ENCODE results near the gene CPEB4. TPM values are rescaled to one million over a fixed set of nuclear protein-coding genes. Genes with fewer than 3 reads are reported as not detected.

The CPEB4 gene
- total RNA-seq, 1 donor from 2014 or later: 12.5 TPM

DNA sequence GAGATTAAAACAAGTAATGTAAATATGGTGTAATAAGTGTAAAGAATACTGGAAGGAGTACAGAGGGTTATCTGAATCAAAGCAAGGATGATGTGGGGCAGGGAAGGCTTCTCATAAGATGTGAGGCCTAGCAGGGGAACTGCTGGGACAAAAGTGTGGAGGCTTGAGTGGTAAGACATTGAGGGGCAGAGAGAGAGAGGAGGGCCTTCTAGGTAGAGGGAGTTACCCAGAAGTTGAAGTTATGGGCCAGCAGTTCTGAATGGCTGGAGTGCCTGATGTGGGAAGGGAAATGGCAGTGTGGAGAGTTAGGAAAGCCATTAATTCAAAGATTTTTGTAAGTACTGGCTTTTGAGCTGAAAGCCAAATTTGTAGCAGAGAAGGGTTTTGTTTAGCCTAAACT, 36.8 kb downstream of the CPEB4 start:
- peaks cover 2% of the 10 kb centered on the region for H3K36me3 Mint-ChIP-seq

DNA sequence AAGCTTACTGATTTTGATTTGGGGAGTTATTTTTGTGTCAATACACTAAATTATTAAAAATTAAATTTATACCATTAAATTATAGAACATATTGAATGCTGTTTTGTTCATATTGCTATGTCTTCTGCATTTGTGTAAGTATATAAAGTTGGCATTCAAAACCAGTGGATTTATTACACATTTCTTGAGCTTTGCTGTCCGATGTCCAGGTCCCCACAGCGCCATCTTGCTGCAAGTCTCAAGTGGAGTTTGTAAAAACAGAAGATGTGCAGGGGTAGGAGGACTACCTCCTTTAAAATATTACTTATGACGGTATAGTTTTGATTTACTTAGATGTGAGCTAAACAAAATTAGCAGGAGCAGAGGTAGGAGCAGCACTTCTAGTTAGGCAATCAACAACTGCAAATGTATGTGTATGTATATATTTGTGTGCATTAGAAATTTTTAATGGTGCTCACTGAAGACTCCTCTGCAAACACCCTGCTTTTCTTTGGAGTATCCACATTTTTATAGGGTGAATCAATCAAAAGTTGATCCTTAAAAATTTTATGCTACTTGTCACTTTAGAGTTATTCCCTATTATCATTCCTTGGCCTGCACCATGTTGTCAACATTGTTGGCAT, 37.4 kb downstream of the CPEB4 start:
- Histone ChIP-seq H3K27me3 (no peaks in the 10 kb centered on the region), H3K4me2 (no peak overlapping the region), H3K79me2 (ENCODE audit: low read depth) (no peaks in the 10 kb centered on the region), H4K20me1 (ENCODE audit: low read depth) (no peaks in the 10 kb centered on the region), H3K9ac (no peak overlapping the region), H3K36me3 (no peaks in the 10 kb centered on the region), H2AFZ (replicated peaks) (peak overlapping the region; percentile 29), H3K4me1 (peaks cover 32% of the 10 kb centered on the region), H3K27ac (no peak overlapping the region), H3K4me3 (no peak overlapping the region), H3F3A (ENCODE audit: low read depth) (peaks cover 7% of the 10 kb centered on the region), H3K9me3 (ENCODE audit: low read depth) (no peaks in the 10 kb centered on the region)
- no peak overlapping the region for H3K4me3 Mint-ChIP-seq
- no peaks in the 10 kb centered on the region for H3K27me3 Mint-ChIP-seq (ENCODE audit: insufficient read depth, low read depth)
- H3K36me3 Mint-ChIP-seq: peaks cover 2% of the 10 kb centered on the region
- peaks cover 11% of the 10 kb centered on the region for H3K4me1 Mint-ChIP-seq
- H3K27ac Mint-ChIP-seq: no peak overlapping the region
- TF ChIP-seq EZH2 (IDR thresholded peaks at IDR 0.05): no peak
- TF ChIP-seq, protein P1, sequence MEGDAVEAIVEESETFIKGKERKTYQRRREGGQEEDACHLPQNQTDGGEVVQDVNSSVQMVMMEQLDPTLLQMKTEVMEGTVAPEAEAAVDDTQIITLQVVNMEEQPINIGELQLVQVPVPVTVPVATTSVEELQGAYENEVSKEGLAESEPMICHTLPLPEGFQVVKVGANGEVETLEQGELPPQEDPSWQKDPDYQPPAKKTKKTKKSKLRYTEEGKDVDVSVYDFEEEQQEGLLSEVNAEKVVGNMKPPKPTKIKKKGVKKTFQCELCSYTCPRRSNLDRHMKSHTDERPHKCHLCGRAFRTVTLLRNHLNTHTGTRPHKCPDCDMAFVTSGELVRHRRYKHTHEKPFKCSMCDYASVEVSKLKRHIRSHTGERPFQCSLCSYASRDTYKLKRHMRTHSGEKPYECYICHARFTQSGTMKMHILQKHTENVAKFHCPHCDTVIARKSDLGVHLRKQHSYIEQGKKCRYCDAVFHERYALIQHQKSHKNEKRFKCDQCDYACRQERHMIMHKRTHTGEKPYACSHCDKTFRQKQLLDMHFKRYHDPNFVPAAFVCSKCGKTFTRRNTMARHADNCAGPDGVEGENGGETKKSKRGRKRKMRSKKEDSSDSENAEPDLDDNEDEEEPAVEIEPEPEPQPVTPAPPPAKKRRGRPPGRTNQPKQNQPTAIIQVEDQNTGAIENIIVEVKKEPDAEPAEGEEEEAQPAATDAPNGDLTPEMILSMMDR (IDR thresholded peaks at IDR 0.05): peak; percentile 74
- DNase-seq (ENCODE audit: low spot score): peak; percentile 55
- H3K9me3 Mint-ChIP-seq: no peaks in the 10 kb centered on the region

More for the DNA sequence above, 36.8 kb downstream of the CPEB4 start:
- H3K27me3 ChIP-seq: no peaks in the 10 kb centered on the region
- Mint-ChIP-seq H3K4me1 (peaks cover 11% of the 10 kb centered on the region), H3K27me3 (ENCODE audit: insufficient read depth, low read depth) (no peaks in the 10 kb centered on the region), H3K9me3 (no peaks in the 10 kb centered on the region), H3K4me3 (no peak overlapping the region), H3K27ac (no peak overlapping the region)
- no peaks in the 10 kb centered on the region for H3K79me2 ChIP-seq (ENCODE audit: low read depth)
- peaks cover 12% of the 10 kb centered on the region for H3F3A ChIP-seq (ENCODE audit: low read depth)
- no peak overlapping the region for H3K27ac ChIP-seq
- H3K4me2 ChIP-seq: no peak overlapping the region
- no peaks in the 10 kb centered on the region for H4K20me1 ChIP-seq (ENCODE audit: low read depth)
- peak overlapping the region; percentile 29 for H2AFZ ChIP-seq (replicated peaks)
- H3K9me3 ChIP-seq (ENCODE audit: low read depth): no peaks in the 10 kb centered on the region
- DNase-seq (ENCODE audit: low spot score): no peak
- no peak overlapping the region for H3K4me3 ChIP-seq
- TF ChIP-seq EZH2 (IDR thresholded peaks at IDR 0.05) (no peak), EZH2phosphoT487 (IDR thresholded peaks at IDR 0.05) (no peak)
- TF ChIP-seq, protein P1 (IDR thresholded peaks at IDR 0.05): no peak
- H3K4me1 ChIP-seq: peaks cover 39% of the 10 kb centered on the region
- no peak overlapping the region for H3K9ac ChIP-seq
- no peaks in the 10 kb centered on the region for H3K36me3 ChIP-seq

DNA sequence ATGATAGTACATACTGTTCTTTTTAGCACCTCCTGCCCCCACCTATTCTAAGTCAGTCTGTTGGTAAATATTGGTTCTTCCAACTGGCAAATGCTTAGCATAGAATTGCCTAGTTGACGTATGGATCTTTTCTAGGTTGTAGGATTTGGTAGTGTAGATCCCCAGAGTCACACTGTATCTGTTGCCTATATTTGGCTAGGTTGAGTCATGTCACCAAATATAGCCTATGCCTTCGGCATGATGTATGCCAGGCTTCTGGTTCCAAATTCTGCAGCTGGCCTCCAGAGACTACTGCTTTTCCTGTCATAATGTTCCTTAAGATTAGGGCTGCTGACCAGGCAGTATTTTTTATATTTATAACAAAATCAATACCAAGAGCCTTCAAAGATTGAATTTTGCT, 38.2 kb downstream of the CPEB4 start:
- Histone ChIP-seq H3K27me3 (no peaks in the 10 kb centered on the region), H2AFZ (replicated peaks) (no peak overlapping the region), H3K27ac (no peak overlapping the region), H3K4me3 (no peak overlapping the region), H3K79me2 (ENCODE audit: low read depth) (no peaks in the 10 kb centered on the region), H3F3A (ENCODE audit: low read depth) (peaks cover 7% of the 10 kb centered on the region), H3K9me3 (ENCODE audit: low read depth) (no peaks in the 10 kb centered on the region), H3K9ac (no peak overlapping the region), H3K4me2 (no peak overlapping the region), H3K36me3 (no peaks in the 10 kb centered on the region), H3K4me1 (peaks cover 27% of the 10 kb centered on the region), H4K20me1 (ENCODE audit: low read depth) (no peaks in the 10 kb centered on the region)
- H3K4me1 Mint-ChIP-seq: peaks cover 11% of the 10 kb centered on the region
- H3K4me3 Mint-ChIP-seq: no peak overlapping the region
- TF ChIP-seq, protein P1 (IDR thresholded peaks at IDR 0.05): no peak
- no peak for TF ChIP-seq EZH2 (IDR thresholded peaks at IDR 0.05)
- DNase-seq (ENCODE audit: low spot score): no peak
- no peaks in the 10 kb centered on the region for H3K9me3 Mint-ChIP-seq
- no peak overlapping the region for H3K27ac Mint-ChIP-seq
- no peaks in the 10 kb centered on the region for H3K27me3 Mint-ChIP-seq (ENCODE audit: insufficient read depth, low read depth)
- H3K36me3 Mint-ChIP-seq: peaks cover 2% of the 10 kb centered on the region
